ENCODE results near the gene RIN3.

- TF ChIP-seq TCF7L2 (IDR thresholded peaks at IDR 0.05; ENCODE audit: low read depth, low read length) (no peak), REST (IDR thresholded peaks at IDR 0.05; ENCODE audit: insufficient read depth in 1 of 2, low read depth in 2 of 2, low read length in 1 of 2) (no peak), POLR2AphosphoS5 (IDR thresholded peaks at IDR 0.05; ENCODE audit: low read depth, low read length) (no peak)
- TF ChIP-seq, protein P1, sequence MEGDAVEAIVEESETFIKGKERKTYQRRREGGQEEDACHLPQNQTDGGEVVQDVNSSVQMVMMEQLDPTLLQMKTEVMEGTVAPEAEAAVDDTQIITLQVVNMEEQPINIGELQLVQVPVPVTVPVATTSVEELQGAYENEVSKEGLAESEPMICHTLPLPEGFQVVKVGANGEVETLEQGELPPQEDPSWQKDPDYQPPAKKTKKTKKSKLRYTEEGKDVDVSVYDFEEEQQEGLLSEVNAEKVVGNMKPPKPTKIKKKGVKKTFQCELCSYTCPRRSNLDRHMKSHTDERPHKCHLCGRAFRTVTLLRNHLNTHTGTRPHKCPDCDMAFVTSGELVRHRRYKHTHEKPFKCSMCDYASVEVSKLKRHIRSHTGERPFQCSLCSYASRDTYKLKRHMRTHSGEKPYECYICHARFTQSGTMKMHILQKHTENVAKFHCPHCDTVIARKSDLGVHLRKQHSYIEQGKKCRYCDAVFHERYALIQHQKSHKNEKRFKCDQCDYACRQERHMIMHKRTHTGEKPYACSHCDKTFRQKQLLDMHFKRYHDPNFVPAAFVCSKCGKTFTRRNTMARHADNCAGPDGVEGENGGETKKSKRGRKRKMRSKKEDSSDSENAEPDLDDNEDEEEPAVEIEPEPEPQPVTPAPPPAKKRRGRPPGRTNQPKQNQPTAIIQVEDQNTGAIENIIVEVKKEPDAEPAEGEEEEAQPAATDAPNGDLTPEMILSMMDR (IDR thresholded peaks at IDR 0.05): no peak
These were observed 46.7 kb downstream of the RIN3 start for GRCh38 chr14:92560106-92560865.

Data from Panc1 (cell line).